Activated effector memory CD4-positive, alpha-beta T cell treated with Interleukin-2 at 50 U/mL for 16 hours (primary cell): ENCODE results near the gene THBS4.

Source experiments
- DNase-seq: peaks from one replicate; pipeline ENCODE4 v3.0.0-alpha.2; 2020

THBS4 gene

DNA sequence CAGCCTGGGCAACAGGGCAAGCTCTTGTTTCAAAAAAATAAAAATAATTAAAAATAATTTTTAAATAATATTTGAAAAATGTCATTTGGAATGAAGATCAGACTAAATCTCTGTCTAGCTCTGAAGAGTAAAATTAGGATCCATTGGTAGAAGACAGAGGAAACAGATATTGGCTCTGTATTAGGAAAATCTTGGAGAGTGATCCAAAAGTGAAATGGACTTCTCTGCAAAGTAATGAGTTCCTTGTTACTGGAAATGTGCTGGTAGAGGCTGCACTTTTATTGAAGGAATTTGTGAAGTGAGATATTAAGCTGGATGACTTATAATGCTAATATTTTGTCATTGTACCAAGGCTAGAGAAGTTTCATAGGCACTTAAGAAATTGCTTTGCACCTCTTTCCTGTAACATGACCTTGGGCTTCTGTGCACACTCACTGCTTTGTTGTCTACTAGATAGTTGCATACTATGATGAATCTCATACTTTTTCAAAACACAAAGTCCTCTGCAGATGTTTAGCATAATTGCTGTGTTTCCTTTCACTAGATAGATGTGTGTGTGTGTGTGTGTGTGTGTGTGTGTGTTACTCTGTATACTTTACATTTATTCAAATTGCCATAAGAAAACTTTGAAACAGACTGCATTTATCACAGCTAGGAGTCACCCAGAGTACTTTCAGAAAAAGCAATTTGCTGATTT is 13.1 kb downstream of the THBS4 start:
- DNase-seq, result no peak

GRCh38 chr5:80052464-80052863 is 17.3 kb downstream of the THBS4 start:
- no peak for DNase-seq

- no peak for DNase-seq
Observed at GRCh38 chr5:80054682-80055081, 19.5 kb downstream of the THBS4 start.

DNA sequence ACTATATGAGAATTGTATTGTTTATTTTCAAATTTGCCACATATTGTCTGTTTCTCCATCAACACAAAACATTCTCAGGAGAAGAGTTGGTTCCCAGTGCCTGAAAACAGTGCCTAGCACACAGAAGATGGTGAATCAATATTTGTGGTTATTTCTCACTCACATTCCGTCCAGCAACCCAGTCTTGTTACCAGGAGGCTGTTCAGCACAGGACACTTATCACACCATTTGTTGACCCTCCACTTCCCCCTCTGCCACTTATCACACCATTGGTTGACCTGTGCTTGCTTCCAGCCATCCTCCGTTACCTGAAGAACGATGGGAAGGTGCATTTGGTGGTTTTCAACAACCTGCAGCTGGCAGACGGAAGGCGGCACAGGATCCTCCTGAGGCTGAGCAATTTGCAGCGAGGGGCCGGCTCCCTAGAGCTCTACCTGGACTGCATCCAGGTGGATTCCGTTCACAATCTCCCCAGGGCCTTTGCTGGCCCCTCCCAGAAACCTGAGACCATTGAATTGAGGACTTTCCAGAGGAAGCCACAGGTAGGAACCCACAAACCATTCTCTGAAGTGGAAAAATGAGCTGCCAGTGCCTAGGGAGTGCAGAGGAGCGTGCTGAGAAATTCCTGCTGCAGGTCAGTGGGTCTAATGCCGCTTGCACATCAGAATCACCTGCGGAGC is 20.5 kb downstream of the THBS4 start:
- DNase-seq, result no peak

- DNase-seq, result no peak
Observed at GRCh38 chr5:80057099-80057498, 22.0 kb downstream of the THBS4 start.

DNA sequence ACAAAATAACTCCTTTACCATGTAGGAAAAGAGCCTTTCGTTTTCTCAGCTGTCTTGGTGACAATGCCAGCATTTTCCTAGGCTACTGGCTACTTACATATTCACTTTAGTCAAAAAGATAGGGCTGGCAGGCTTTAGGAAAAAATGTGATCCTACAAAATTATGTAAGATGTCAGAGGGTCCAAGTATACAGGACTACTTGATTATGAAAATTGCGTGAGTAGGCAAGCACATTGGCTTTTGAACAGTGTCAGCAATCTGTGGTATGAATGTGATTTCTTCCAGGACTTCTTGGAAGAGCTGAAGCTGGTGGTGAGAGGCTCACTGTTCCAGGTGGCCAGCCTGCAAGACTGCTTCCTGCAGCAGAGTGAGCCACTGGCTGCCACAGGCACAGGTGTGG is 22.8 kb downstream of the THBS4 start:
- DNase-seq, result no peak

GRCh38 chr5:80059354-80059980 is 24.3 kb downstream of the THBS4 start:
- DNase-seq, result no peak

DNA sequence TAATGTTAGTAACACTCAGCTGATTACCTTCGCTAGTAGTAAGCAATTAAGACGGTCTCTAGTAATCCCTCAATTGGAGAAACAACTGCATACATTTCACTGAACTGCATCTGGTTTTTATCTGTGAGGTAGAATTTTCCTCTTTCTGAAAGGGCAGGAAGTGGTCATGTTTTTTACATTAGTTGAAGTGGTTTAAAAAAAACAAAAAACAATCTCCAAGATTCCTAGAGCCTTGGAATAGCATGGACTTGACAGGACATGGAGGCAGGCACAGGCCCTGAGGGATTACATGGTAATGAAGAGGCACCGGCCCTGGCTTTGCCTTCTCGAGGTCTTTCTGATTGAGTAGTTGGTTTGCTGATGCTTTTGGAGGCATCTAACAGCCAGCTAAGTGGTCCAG is 25.8 kb downstream of the THBS4 start:
- no peak for DNase-seq

- DNase-seq, result no peak
Observed at GRCh38 chr5:80061547-80061946, 26.4 kb downstream of the THBS4 start.

GRCh38 chr5:80064124-80064523 is 29.0 kb downstream of the THBS4 start:
- DNase-seq, result no peak

DNA sequence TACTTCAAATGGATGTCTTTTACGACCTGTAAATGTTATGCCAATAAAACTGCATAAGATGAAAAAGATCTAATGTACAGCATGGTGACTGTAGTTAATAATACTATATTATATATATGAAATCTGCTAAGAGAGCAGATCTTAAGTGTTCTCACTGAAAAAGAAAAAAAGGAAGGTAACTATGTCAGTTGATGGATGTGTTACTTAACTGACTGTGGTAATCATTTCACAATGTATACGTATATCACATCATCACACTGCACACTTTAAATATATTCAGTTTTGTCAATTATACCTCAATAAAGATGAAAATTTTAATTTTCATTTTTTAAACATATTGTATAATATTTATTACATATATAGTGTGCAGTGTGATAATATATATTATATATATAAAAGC is 31.9 kb downstream of the THBS4 start:
- no peak for DNase-seq

DNA sequence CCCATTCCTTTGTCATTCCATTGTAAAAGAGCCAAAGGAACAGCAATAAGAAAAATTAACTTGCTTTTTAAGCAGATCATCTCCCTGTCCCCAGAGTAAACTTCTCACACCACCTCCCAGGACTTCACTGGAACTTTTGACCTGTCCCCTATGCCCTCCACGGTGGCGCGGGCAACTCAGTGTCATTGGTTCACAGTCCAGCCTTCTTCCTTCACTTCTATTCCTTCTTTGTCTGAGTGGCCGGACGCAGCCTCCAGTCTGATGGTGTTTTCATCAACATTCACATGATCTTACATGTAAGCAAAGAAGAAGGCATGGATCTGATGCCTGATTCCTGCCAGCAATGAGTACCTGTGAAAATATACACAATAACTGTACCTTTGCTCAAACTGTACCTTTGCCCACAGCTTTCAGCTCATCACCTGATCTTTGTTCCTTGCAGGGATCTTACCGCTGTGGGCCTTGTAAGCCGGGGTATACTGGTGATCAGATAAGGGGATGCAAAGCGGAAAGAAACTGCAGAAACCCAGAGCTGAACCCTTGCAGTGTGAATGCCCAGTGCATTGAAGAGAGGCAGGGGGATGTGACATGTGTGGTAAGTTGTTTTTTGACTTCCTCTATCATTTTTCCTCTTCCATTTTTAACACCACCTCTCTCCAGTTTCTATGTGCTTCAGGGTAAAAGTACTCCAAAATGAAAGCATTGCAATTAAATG is 32.5 kb downstream of the THBS4 start:
- DNase-seq, result no peak

- DNase-seq, result no peak
Observed at GRCh38 chr5:80068246-80068636, 33.1 kb downstream of the THBS4 start.

DNA sequence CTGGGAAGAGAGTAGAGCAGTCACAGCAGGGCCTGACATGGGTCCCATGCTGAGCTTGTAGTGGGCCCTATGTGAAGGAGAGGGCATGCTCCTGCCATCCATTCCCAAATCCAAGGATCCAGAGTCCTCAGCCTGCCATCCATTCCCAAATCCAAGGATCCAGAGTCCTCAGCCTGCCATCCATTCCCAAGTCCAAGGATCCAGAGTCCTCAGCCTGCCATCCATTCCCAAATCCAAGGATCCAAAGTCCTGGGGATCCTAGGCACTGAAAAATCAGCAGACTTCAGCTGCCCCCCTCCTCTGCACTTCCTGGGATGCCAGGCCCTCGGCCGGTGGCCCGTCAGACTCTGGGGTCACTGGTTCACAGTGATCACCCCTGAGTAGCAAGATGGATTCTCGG is 33.6 kb downstream of the THBS4 start:
- no peak for DNase-seq

- DNase-seq, result no peak
Observed at GRCh38 chr5:80069251-80069800, 34.2 kb downstream of the THBS4 start.

DNA sequence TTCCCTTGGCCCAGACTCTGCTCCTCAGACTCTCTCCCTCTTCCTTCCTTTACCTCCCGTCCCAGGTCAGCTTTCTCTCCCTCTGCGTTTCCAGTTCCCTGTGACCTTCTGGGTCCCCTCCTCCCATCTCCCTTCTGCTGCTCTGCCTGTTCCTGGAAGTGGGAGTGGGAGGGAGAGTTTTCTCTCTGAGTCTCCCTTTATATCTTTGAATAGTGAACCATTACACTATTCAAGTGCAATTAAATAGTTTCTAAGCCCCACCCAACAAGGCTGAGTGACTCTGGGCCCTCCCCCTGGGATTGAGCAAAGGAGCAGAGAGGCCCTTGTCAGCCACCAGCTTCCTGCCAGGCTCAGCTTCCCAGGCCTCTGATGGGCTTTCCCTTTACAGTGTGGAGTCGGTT is 34.8 kb downstream of the THBS4 start:
- DNase-seq, result no peak

DNA sequence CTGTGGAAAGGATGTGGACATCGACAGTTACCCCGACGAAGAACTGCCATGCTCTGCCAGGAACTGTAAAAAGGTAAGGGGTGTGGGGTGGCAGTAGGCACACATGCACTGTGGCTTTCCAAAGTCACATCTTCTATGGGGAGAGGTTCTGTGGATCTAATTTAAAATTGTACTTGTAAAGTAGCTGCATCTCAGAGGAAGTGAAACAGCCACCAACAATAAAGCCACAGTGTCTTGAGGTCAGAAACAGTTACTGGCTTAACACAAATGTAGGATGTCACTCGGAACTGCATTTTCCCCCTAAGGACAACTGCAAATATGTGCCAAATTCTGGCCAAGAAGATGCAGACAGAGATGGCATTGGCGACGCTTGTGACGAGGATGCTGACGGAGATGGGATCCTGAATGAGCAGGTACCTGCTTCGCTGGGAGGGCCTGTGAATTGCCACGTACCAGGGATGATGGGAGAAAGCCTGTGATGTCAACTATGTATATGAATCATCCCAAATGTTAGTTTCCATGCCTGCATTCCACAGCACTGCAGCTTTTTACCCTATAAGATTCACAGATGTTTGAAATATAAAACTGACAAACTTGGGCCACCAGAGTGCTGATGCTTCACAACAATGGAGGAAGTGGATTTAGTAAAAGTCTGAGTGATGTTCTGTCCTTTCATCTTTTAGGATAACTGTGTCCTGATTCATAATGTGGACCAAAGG is 35.3 kb downstream of the THBS4 start:
- no peak for DNase-seq

DNA sequence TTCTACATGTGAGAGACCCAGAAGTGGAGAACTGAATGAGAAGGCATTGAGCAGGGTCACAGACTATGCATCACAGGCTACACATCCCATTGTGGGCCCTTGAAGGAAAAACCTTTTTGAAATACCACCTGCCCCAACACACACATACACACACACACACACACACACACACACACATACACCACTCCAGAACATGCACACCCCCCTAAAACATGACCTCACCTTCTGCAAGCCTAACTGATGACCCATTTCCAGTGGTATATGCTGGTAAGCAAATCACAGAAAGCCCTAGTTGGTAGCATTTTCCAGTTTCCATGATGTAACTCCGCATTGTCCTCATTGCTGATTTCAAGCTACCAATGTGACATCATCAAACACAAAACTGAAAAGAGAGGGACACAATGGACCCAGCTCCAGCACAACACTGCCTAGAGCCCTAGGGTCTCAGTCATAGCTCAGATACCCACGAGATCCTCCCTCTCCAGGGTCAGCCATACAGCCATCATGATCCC is 36.4 kb downstream of the THBS4 start:
- DNase-seq, result no peak

- DNase-seq, result no peak
Observed at GRCh38 chr5:80072103-80073073, 37.2 kb downstream of the THBS4 start.

- no peak for DNase-seq
Observed at GRCh38 chr5:80076131-80077050, 41.2 kb downstream of the THBS4 start.
